Activated T-cell treated with anti-CD3 and anti-CD28 coated beads for 4 hours (primary cell): ENCODE data around the gene PROM1.

Experiments
- DNase-seq: peaks from one replicate; pipeline ENCODE4 v3.0.0-alpha.2; 2020

Gene PROM1

GRCh38 chr4:16083241-16084191 lies at the start of gene PROM1:
TSS of gene PROM1 (minus strand) at chr4:16084023. CDS start at chr4:16075906, 8,117 bp downstream.
- DNase-seq = no peak

DNA sequence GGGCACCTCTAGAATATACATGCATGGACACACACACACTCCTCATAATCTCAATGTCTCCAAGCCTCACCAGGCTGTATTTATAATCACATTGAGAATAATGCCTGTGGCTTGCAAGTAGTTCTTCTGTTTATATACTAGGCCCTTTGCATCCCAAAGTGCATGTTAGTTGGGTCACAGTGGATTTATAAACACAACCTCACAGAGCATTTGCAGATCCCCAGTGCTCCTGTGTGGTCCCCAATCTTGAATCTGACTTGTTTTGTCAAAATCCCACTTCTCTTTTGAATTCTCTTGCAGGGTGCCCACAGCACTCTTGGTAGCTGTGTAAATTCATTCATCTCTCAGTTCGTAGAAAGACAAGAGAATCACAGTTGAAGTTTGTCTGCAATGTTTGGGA lies 49.6 kb upstream of the PROM1 start:
- no peak for DNase-seq

- DNase-seq = no peak
Observed at GRCh38 chr4:16131293-16131692, 47.5 kb upstream of the PROM1 start.

- DNase-seq = no peak
Observed at GRCh38 chr4:16129336-16129735, 45.5 kb upstream of the PROM1 start.

- DNase-seq = no peak
Observed at GRCh38 chr4:16126714-16127113, 42.9 kb upstream of the PROM1 start.

GRCh38 chr4:16125571-16126445 lies 42.0 kb upstream of the PROM1 start:
- no peak for DNase-seq

DNA sequence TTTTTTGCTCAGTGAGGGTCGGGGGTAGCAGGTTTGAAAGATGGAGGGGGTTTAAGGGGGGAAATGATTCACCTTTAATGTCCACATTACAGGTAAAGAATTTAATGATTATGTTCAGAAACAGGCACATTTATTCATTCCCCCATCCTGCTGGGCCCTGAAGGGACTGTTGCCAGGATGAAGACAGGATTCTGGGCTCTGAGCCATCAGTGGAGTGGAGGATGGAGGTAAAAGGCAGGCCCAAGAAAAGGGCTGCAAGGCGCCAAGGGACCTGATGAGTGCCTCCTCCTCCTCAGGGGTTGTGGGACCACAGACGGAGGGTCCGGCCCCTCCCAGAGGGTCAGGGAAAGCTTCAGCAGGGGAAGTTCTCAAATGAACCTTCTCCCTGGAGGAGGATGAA lies 40.4 kb upstream of the PROM1 start:
- DNase-seq = no peak

DNA sequence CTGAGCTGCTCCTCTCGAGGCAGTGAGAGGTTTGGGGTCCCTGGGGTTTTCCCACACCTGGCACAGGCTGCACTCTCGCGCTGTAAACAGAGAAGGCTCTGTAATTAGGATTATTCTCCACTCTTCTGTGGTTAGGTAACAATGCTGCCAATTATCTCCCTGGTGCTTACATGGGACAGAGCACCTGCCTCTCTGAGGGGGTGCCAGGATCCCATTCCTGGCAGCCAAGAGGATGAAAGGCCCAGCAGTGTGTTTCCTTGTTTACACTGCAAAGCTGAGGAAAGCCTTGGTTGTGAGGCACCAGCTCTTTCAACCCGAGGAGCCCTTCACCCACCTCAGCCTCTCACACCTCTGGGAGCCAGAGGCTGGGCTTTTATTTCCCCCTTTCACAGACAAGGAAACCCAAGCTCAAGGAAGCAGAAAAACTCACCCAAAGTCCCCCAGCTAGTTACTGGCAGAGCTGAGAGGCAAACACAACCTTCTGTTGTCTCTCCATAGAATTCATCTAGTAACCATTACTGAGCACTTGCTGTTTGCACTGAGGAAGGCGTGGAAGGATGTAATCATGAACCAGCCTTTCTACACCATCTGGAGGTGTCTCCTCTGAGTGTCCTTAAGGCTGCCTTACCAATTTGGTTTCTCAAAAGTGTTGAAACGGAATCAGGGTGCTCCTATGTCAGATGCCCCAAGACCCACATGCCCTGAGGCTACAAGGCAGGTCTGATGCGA lies 39.7 kb upstream of the PROM1 start:
- no peak for DNase-seq

DNA sequence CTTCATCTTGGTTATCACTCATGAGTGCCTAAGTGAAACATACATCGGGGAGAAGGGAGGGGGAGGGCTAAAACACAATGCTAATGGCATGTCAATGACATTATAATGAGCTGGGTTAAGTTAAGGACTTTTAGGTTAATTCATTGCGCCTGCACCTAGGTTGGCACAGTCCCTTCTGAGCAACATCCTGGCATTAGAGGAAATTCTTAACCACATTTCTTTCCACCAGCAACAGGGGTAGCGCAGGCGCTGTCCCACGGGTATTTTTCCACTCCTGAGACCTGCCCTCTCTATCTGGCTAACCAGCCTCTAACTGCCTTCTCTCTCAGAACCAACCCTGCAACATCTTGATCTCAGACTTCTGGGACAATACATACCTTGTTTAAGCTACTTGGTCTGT lies 39.0 kb upstream of the PROM1 start:
- DNase-seq = peak; percentile 10

DNA sequence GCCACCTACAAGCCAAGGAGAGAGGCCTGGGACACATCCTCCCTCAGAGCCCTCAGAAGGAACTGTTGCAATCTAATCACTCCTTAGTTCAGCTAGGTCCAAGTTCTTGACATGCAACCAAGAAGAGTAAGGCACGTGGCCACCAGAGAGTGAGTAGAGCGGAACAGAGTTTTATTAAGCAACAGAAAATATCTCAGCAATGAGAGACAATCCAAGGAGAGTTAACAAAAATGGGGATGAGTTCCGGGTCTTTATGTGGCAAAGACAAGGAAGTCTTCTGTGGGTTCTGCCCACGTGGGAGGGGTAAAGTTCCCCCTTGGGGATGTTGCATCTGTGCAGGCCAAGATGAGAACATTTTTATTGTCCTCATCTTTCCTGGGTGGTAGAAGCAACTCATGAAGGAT lies 38.5 kb upstream of the PROM1 start:
- no peak for DNase-seq

GRCh38 chr4:16120720-16121119 lies 36.9 kb upstream of the PROM1 start:
- no peak for DNase-seq

DNA sequence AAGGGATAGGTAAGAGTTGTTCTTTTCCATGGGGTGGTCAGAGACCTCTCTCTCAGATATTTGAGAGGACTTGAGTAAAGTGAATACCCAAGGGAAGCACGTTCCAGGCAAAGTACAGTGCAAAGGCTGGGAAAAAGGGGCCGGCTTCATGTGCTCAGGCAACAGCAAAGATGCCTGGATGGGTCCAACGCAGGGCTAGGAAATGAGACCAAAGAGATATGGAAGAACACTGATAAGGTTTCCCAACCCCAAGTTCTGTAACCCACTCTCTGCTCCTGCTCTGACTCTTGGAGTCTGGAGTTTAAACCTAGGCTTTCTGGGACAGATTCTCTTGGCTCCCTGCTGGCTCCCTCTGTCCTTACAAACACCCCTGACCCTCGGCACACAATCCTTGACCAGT lies 36.2 kb upstream of the PROM1 start:
- no peak for DNase-seq

DNA sequence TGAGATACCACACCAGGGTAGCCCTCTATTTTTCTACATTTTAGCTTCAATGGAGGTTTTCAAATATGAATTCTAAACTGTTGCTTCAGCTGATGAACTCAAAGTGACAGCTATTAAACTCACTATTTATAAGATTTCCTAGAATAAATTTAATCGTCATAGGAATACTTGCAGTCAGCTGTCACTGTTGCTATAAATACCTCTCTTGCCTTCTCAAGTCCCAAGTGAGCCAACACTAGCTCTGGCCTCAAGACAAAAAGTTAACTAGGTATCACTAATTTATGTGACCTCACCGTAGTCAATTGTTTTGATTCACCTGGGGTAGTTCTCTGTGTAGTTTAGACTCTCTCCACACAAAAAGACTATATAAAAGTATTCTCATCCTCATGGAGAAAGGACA lies 34.3 kb upstream of the PROM1 start:
- DNase-seq = no peak

GRCh38 chr4:16117164-16117563 lies 33.3 kb upstream of the PROM1 start:
- no peak for DNase-seq

GRCh38 chr4:16116493-16116990 lies 32.7 kb upstream of the PROM1 start:
- DNase-seq = no peak

GRCh38 chr4:16116019-16116418 lies 32.2 kb upstream of the PROM1 start:
- no peak for DNase-seq

DNA sequence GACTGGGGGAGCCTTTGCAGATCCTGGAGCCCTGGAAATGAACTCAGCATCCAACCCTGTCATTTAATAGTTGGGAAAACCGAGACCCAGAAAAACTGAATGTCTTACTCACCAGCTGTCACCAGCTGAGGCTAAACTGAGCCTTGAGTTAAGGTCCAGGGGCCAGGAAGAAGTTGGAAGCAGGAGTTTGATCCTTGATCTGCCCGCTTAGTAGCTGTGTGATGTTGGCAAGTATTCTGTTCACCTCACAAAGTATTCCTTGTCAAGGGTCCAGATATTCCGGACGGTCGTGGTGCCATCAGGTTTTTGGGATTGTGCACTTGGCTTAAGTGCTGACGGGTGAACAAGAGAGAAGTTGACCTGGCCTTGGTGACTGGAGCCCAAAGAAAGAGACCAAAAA lies 30.7 kb upstream of the PROM1 start:
- no peak for DNase-seq

- DNase-seq = no peak
Observed at GRCh38 chr4:16113741-16114140, 29.9 kb upstream of the PROM1 start.

- no peak for DNase-seq
Observed at GRCh38 chr4:16111533-16111932, 27.7 kb upstream of the PROM1 start.

- DNase-seq = no peak
Observed at GRCh38 chr4:16110661-16111290, 27.0 kb upstream of the PROM1 start.

- no peak for DNase-seq
Observed at GRCh38 chr4:16110199-16110598, 26.4 kb upstream of the PROM1 start.

GRCh38 chr4:16109256-16109655 lies 25.4 kb upstream of the PROM1 start:
- DNase-seq = no peak
